Caco-2 (cell line): ENCODE measurements around the gene OTOA. TPM values are rescaled to one million over a fixed set of nuclear protein-coding genes. Genes with fewer than 3 reads are reported as not detected.
"Not testable (repeated sequence)": the region's sequence is repeated elsewhere in the genome, so short reads cannot be mapped to it uniquely, and the experiment has no call there.

Source experiments
- BruUV-seq: library from RNA; stranded (reverse); fragments of 400-500 nt; replicated peaks from 2 replicates; lab custom pipeline; 2021; lab: Mats Ljungman, UMichigan
- CTCF ChIA-PET: fragments of 300-600 bp; sonication (Branson Sonifier 250); formaldehyde crosslinking; loops from one replicate; lab custom pipeline; 2022; ENCODE audit warnings: antibody characterized with exemption; lab: Charles Lee
- POLR2A ChIA-PET: fragments of 300-600 bp; sonication (Branson Sonifier 250); formaldehyde crosslinking; loops from one replicate; lab custom pipeline; 2022; ENCODE audit warnings: antibody characterized with exemption; lab: Charles Lee
- DNase-seq, 2 experiments: peaks; one replicate each; pipeline versions ENCODE4 v3.0.0 to v3.0.0-alpha.2; 2020 to 2022
- H3K27me3 ChIP-seq: replicated peaks from 2 replicates; pipeline ENCODE4 v1.6.0; 2011; ENCODE audit warnings: low read length; ENCODE audit not compliant: control insufficient read depth, insufficient read depth
- H3K36me3 ChIP-seq: 2 replicates; pipeline ENCODE4 v1.5.1; 2011; ENCODE audit warnings: low read length; ENCODE audit not compliant: control insufficient read depth, insufficient read depth
- H3K4me1 ChIP-seq: fragments of 250-450 bp; sonication (Bioruptor Pico); 2 replicates; pipeline ENCODE4 v1.5.1; 2020; ENCODE audit warnings: mild to moderate bottlenecking
- H3K4me3 ChIP-seq: 2 replicates; pipeline ENCODE4 v1.5.1; 2011; ENCODE audit warnings: low read depth, mild to moderate bottlenecking, control low read depth, low read length
- H3K9me3 ChIP-seq: fragments of 250-450 bp; sonication (Bioruptor Pico); 2 replicates; pipeline ENCODE4 v1.5.1; 2020; ENCODE audit warnings: mild to moderate bottlenecking, moderate library complexity
- H3K27ac Mint-ChIP-seq: one replicate; pipeline ENCODE4 v1.8.0; 2022; ENCODE audit warnings: mixed read lengths; ENCODE audit not compliant: unreplicated experiment
- H3K27me3 Mint-ChIP-seq: one replicate; pipeline ENCODE4 v1.8.0; 2022; ENCODE audit warnings: mixed read lengths; ENCODE audit not compliant: insufficient read depth, unreplicated experiment
- H3K36me3 Mint-ChIP-seq: one replicate; pipeline ENCODE4 v1.8.0; 2022; ENCODE audit warnings: mild to moderate bottlenecking, mixed read lengths; ENCODE audit not compliant: insufficient read depth, unreplicated experiment
- H3K4me1 Mint-ChIP-seq: one replicate; pipeline ENCODE4 v1.8.0; 2022; ENCODE audit warnings: low read depth, mixed read lengths; ENCODE audit not compliant: unreplicated experiment
- H3K4me3 Mint-ChIP-seq: one replicate; pipeline ENCODE4 v1.8.0; 2022; ENCODE audit warnings: mild to moderate bottlenecking, moderate library complexity, mixed read lengths; ENCODE audit not compliant: unreplicated experiment
- H3K9me3 Mint-ChIP-seq: one replicate; pipeline ENCODE4 v1.8.0; 2022; ENCODE audit warnings: mixed read lengths; ENCODE audit not compliant: unreplicated experiment
- intact Hi-C: fragments of 100-400 bp; cut with micrococcal nuclease; formaldehyde crosslinking; loops from one replicate; pipeline ENCODE4 v1.10.0; 2022; ENCODE audit not compliant: unreplicated experiment
- total RNA-seq: library from RNA; stranded (reverse); gene quantifications from 2 replicates; pipeline ENCODE4 v1.2.3, GENCODE V29; 2022

Gene OTOA
- total RNA-seq, 1 experiment from 2014 or later, result not detected

DNA sequence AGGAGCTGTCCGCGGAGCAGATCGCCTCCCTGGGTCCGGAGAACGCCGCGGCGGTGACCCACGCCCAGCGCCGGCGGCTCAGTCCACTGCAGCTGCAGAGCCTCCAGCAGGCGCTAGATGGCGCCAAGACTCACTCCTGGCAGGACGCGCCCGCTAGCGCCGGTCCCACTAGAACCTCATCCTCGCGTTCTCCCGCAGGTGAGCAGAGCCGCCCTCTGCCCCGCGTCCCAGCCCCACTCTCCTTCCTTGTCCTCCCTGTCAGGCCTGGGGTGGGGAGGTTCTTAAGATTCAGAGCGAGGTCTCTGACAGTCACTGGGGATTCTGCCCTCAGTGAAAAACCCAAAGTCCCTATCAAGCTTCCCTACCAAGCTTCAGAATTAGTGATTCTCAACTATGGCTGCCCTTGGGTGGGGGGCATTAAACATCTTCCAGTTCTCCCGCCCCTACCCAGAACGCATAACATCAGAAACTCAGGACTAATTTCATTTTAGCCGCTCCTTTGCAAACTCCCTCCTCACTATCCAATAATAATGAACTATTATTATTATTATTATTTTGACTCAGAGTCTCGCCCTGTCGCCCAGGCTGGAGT lies 93.4 kb downstream of the OTOA start:
- CTCF ChIA-PET, BruUV-seq, intact Hi-C loops: not testable (repeated sequence)

DNA sequence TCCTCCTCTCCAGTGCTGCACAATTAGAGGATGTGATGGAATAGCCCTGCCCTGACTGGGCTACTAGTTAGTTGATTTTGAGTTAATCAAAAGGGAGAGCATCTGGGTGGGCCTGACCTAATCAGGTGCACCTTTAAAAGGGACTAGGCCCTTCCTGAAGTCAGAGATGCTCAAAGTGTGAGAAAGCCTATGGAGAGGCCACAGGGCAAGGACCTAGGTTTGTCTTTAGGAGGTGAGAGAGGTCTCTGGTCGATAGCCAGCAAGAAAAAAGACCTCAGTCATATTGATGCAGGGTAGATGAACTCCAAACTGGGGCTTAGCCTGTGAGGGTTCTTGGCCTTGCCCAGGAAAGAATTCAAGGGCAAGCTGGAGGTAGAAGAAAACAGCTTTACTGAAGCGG lies 104.5 kb downstream of the OTOA start:
- CTCF ChIA-PET, H3K27me3 ChIP-seq, POLR2A ChIA-PET, H3K27ac Mint-ChIP-seq, H3K36me3 ChIP-seq, BruUV-seq, intact Hi-C loops, DNase-seq, H3K9me3 ChIP-seq, H3K4me1 ChIP-seq, H3K4me3 ChIP-seq, H3K4me1 Mint-ChIP-seq, H3K27me3 Mint-ChIP-seq, H3K4me3 Mint-ChIP-seq, H3K36me3 Mint-ChIP-seq: not testable (repeated sequence)
- H3K9me3 Mint-ChIP-seq, result peaks cover 10% of the 10 kb centered on the region

More for the DNA sequence above, 93.4 kb downstream of the OTOA start:
- POLR2A ChIA-PET, H3K4me3 Mint-ChIP-seq, H3K36me3 ChIP-seq, H3K36me3 Mint-ChIP-seq, H3K9me3 ChIP-seq, H3K4me1 Mint-ChIP-seq, H3K4me3 ChIP-seq, H3K27ac Mint-ChIP-seq, H3K27me3 ChIP-seq, H3K4me1 ChIP-seq, H3K9me3 Mint-ChIP-seq, H3K27me3 Mint-ChIP-seq, DNase-seq: not testable (repeated sequence)

DNA sequence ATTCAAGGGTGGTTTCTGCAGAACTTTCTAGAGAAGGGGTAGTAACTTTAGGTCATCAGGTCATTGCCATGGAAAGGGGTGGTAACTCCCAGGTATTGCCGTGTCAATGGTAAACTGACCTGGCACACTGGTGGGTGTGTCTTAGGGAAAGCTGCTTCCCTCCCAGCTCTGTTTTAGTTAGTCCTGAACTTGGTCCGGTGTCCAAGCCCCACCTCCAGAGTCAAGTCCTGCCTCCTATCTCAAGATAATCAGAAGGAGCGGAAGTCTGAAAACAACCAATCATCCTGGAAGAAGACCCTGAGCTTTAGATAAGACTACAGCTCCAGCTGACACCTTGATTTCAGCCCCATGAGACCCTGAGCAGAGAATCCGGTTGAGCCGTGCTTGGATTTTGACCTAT lies 105.0 kb downstream of the OTOA start:
- H3K9me3 ChIP-seq, BruUV-seq, H3K4me3 ChIP-seq, H3K36me3 Mint-ChIP-seq, H3K4me3 Mint-ChIP-seq, DNase-seq, POLR2A ChIA-PET, H3K4me1 ChIP-seq, H3K36me3 ChIP-seq, intact Hi-C loops, H3K4me1 Mint-ChIP-seq, H3K27me3 Mint-ChIP-seq, H3K27me3 ChIP-seq, H3K27ac Mint-ChIP-seq, CTCF ChIA-PET: not testable (repeated sequence)
- H3K9me3 Mint-ChIP-seq, result peaks cover 10% of the 10 kb centered on the region

DNA sequence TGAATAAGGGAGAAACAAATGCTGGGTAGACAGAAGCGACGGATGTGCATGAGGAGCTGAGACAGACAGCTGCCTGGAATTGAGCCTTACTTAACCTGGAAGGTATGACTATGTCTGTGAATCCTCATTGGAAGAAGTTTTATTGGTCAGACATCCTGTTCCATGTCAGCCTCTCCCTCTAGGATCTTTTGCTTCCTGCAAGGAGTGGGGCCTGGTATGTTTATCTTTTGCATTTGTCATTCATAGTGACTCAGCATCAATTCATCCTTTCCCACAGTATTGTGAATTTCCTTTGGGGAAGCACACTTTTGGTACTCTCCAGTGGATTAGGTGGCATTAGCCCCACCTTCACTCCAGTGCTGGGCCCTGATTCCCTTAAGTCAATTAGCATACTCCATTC lies 105.5 kb downstream of the OTOA start:
- H3K9me3 ChIP-seq, H3K4me3 ChIP-seq, intact Hi-C loops, H3K36me3 ChIP-seq, H3K4me3 Mint-ChIP-seq, BruUV-seq, H3K4me1 Mint-ChIP-seq, H3K27me3 ChIP-seq, H3K27me3 Mint-ChIP-seq, CTCF ChIA-PET, H3K27ac Mint-ChIP-seq, H3K4me1 ChIP-seq, H3K36me3 Mint-ChIP-seq, POLR2A ChIA-PET: not testable (repeated sequence)
- peaks cover 10% of the 10 kb centered on the region for H3K9me3 Mint-ChIP-seq
- DNase-seq, result peak in 1 of 2 experiments; percentile 4

DNA sequence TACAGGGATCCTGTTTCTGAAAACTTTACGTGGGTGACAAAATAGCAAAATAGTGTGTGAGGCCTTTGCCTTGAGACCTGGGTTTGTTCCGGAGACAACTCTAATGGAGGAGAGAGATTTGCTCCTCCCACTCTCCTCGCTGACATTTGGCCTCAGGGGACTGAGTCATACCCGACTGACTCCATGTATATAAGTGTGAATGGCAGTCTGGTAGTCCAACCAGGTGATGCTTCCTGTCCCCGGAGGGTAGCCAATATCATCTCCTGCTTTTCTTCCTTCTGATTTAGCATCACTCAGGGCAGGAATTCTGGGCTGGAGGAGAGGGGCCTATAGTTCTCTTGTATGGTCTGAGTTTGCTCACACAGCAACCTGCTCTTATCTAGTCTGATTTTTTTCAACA lies 106.8 kb downstream of the OTOA start:
- H3K27me3 ChIP-seq, DNase-seq, CTCF ChIA-PET, intact Hi-C loops, POLR2A ChIA-PET, H3K36me3 Mint-ChIP-seq, H3K36me3 ChIP-seq, H3K4me3 ChIP-seq, BruUV-seq, H3K4me3 Mint-ChIP-seq, H3K4me1 Mint-ChIP-seq, H3K27ac Mint-ChIP-seq, H3K4me1 ChIP-seq, H3K27me3 Mint-ChIP-seq, H3K9me3 ChIP-seq: not testable (repeated sequence)
- peaks cover 10% of the 10 kb centered on the region for H3K9me3 Mint-ChIP-seq

DNA sequence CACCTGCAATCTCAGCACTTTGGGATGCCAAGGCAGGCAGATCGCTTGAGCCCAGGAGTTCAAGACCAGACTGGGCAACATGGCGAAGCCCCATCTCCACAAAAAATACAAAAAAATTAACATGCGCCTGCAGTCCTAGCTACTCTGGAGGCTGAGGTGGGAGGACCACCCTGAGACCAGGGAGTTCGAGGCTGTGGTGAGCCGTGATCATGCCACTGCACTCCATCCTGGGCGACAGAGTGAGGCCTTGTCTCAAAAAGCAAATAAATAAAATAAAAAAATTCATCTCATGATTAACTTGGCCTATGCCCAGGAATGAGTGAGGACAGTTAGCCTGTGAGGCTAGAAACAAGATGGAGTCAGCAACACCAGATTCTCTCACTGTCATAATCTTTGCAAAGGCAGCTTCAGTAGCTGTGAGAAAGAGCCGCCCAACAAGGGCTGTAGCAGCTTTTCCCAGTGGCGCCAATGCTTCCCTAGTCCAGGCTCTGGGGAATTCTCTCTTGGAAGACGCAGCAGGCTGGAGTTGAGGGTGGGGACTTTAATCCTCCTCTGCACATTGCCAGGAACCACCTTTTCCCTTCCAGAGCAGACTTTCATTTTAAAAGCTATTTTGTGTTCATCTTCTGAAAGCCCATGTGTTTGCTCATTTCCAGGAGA lies 108.9 kb downstream of the OTOA start:
- H3K4me3 ChIP-seq, H3K4me1 ChIP-seq, POLR2A ChIA-PET, DNase-seq, intact Hi-C loops, H3K9me3 ChIP-seq, H3K4me3 Mint-ChIP-seq, H3K27me3 Mint-ChIP-seq, BruUV-seq, H3K4me1 Mint-ChIP-seq, CTCF ChIA-PET, H3K36me3 ChIP-seq, H3K27me3 ChIP-seq, H3K9me3 Mint-ChIP-seq, H3K27ac Mint-ChIP-seq, H3K36me3 Mint-ChIP-seq: not testable (repeated sequence)

DNA sequence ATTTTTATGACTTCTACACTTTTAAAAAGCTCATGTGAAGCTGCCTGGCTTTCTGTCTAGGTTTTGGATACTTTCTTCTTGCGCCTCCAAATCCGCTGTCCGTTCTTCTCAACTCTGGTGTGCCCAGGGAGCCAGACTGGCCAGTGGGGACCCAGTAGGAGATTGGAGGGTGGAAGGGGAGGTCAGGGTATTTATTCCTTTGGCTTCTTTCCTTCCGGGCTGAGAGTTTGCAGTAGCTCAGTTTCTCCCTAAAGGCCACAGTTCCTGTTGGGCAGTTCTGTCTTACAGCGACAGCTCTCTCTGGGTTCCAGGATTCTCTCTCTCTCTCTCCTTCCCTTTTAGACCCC lies 109.4 kb downstream of the OTOA start:
- H3K27me3 ChIP-seq, H3K9me3 ChIP-seq, intact Hi-C loops, H3K27ac Mint-ChIP-seq, H3K9me3 Mint-ChIP-seq, H3K27me3 Mint-ChIP-seq, H3K4me1 ChIP-seq, BruUV-seq, CTCF ChIA-PET, H3K36me3 ChIP-seq, H3K4me3 Mint-ChIP-seq, H3K4me1 Mint-ChIP-seq, H3K36me3 Mint-ChIP-seq, H3K4me3 ChIP-seq, POLR2A ChIA-PET, DNase-seq: not testable (repeated sequence)
